LNCAP (cell line): Measurements from ENCODE around the gene CAPN3.

ENCODE experiments used
- TF ChIP-seq, protein P1 (sequence below): fragments of 450-650 bp; IDR thresholded peaks from 2 replicates; pipeline ENCODE4 v1.5.1; 2017; ENCODE audit warnings: mild to moderate bottlenecking

The CAPN3 gene

DNA sequence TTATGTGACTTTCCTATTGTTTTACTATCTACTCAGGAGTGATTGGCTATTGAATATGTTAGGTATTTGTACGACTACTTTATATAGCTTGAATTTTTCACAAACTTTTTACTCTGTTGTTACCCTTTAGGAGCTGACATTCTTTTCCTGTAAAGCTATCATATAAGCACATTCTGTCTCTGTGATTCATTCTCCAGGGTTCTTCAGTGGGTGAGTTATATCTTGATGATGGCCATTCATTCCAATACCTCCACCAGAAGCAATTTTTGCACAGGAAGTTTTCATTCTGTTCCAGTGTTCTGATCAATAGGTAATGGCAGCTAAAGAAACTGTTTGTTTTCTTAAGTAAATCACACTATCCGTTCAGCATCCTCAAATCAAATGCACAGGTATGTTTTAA, 10.1 kb upstream of the CAPN3 start:
- TF ChIP-seq, protein P1, sequence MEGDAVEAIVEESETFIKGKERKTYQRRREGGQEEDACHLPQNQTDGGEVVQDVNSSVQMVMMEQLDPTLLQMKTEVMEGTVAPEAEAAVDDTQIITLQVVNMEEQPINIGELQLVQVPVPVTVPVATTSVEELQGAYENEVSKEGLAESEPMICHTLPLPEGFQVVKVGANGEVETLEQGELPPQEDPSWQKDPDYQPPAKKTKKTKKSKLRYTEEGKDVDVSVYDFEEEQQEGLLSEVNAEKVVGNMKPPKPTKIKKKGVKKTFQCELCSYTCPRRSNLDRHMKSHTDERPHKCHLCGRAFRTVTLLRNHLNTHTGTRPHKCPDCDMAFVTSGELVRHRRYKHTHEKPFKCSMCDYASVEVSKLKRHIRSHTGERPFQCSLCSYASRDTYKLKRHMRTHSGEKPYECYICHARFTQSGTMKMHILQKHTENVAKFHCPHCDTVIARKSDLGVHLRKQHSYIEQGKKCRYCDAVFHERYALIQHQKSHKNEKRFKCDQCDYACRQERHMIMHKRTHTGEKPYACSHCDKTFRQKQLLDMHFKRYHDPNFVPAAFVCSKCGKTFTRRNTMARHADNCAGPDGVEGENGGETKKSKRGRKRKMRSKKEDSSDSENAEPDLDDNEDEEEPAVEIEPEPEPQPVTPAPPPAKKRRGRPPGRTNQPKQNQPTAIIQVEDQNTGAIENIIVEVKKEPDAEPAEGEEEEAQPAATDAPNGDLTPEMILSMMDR: no peak

DNA sequence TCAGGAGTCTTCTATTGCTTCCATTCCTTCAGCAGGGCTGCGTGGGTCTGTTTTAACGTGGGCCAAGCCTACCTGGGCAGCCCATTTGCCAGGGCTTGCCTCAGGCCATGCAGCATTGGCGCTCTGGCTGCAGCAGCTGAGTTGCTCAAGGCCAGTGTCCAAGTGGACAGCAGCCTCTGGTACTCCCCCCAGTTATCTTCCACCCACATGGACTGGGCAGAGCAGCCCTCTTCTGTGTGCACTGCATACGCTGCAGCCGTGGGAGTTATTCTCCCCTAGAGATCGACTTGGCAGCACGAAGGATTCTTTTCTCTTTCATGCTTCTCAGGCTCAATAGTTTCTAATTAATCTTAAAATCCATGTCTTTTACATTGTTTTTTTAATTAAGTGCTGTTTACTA, 6.9 kb upstream of the CAPN3 start:
- TF ChIP-seq, protein P1: no peak

DNA sequence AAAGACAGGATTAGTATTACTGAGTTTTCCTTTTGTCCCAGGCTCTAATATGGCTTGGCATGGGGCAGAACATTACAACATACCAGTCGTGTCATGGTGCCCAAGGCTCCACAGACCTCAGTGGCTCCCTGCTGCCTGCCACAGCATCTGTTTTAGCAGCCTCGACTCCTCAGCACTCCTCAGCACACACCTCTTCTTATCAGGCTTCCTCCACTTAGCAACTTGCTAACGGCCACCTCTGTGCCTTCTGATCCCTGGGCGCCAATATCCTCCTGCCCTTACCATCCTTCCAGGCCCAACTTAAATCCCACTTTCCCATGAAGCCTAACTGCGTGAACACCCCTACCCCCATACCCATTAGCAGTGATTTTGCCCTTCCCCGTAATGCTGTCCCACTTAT, 6.2 kb upstream of the CAPN3 start:
- TF ChIP-seq, protein P1: no peak

DNA sequence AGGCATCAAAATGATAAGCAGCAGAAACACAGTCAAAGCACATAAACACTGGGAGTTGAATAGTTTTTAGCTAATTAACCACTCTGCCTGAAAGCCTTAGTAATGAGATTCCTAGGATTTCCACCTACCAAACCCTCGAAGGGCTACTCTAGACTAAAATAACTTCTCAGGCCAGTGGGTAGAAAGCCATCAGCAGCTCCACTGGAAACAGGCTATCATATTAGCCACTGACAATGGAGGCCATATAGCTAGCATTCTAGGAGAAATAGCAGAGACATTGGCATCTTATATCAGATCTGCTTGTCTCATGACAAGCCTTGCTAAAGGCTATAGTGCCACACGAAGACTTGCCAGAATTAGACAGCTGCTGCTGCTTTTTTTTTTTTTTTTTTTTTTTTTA, 4.5 kb upstream of the CAPN3 start:
- TF ChIP-seq, protein P1: no peak

DNA sequence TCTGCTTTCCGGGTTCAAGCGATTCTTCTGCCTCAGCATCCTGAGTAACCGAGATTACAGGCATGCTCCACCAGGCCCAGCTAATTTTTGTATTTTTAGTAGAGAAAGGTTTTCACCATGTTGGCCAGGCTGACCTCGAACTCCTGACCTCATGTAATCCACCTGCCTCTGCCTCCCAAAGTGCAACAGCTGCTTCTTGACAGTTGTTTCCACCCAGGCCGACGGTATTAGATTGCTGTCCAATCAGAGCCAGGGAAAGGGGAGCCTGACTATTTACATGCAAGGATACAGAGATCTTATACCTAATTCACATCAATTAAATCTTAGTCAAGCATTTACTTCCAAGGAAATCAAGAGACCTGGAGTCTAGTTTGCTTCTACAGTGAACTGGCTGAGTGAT, 4.0 kb upstream of the CAPN3 start:
- TF ChIP-seq, protein P1: no peak

DNA sequence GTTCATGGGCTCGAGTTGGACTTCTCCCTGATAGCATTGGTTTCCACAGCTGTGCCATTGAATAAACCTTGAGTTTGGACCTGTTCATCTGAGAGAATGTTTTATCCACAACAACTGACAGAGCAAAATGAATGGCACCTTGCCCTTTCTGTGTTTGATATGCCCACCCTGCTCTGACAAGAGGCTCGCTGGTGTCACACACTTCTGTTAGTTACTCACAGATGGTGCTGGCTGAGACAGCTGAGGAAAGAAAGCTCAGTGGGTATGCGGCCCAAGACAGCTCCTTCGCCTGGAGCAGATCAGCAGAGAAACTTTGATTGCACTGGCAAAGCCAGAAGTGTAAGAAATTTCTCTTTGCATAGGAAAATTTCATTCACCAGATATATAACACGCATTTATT, 2.5 kb upstream of the CAPN3 start:
- TF ChIP-seq, protein P1: no peak

DNA sequence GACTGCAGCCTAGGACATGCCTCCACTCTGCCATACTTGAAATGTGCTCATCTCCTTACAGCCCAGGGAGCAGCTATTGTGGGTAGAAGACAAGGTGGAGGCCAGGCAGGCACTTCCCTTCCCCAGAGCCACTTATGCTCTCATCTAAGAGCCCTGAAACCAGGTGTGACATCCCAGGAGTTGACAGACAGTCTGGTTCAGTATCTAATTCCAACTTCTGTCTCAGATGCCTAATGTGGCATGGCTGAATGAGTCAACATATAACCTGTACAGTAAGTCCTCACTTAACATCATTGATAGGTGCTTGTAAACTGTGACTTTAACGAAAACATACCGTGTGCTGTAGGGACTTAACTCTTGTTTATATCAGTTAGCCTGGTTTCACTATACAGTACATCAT, 1.2 kb upstream of the CAPN3 start:
- TF ChIP-seq, protein P1: no peak

DNA sequence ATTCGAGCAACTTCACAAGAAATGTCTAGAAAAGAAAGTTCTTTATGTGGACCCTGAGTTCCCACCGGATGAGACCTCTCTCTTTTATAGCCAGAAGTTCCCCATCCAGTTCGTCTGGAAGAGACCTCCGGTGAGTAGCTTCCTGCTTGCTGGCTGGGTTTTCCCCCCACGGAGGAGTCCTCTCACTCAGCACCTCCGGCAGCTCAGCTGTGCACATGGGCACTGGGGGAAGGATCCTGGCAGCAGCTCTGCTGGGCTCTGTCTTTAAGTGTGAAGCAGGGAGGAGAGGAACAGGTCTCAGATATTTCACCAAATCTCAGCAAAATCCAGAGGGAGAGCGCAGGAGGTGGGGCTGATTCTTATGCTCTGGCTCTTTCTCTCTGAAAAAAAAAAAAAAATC, 684 bp downstream of the CAPN3 start:
- TF ChIP-seq, protein P1: no peak
